Fibroblast of mammary gland (primary cell): Measurements from ENCODE around the gene CSMD2.

Experiments
- DNase-seq: peaks from one replicate; pipeline ENCODE4 v3.0.0-alpha.2; 2010; ENCODE audit warnings: low read depth
- H3K4me3 ChIP-seq: 2 replicates; pipeline ENCODE4 v1.5.1; 2011; ENCODE audit warnings: low read depth, mild to moderate bottlenecking, low read length, moderate library complexity; ENCODE audit not compliant: control insufficient read depth
- TF ChIP-seq, protein P1 (sequence below): conservative IDR thresholded peaks from 2 replicates; pipeline ENCODE4 v1.5.1; 2011; ENCODE audit warnings: low read depth, low read length, inconsistent platforms; ENCODE audit not compliant: control insufficient read depth, insufficient read depth

The CSMD2 gene

DNA sequence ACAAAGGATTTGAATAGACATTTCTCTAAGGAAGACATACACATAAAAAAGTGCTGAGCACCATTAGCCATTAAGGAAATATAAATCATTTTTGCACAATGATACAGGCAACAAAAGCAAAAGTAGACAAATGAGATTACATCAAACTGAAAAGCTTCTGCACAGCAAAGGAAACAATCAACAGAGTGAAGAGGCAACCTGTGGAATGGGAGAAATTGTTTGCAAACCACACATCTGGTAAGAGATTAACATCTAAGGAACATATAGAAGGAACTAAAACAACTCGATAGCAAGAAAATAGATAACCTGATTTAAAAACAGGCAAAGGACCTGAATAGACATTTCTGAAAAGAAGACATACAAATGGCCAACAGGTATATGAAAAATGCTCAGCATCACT is 635.1 kb downstream of the CSMD2 start:
- TF ChIP-seq, protein P1, sequence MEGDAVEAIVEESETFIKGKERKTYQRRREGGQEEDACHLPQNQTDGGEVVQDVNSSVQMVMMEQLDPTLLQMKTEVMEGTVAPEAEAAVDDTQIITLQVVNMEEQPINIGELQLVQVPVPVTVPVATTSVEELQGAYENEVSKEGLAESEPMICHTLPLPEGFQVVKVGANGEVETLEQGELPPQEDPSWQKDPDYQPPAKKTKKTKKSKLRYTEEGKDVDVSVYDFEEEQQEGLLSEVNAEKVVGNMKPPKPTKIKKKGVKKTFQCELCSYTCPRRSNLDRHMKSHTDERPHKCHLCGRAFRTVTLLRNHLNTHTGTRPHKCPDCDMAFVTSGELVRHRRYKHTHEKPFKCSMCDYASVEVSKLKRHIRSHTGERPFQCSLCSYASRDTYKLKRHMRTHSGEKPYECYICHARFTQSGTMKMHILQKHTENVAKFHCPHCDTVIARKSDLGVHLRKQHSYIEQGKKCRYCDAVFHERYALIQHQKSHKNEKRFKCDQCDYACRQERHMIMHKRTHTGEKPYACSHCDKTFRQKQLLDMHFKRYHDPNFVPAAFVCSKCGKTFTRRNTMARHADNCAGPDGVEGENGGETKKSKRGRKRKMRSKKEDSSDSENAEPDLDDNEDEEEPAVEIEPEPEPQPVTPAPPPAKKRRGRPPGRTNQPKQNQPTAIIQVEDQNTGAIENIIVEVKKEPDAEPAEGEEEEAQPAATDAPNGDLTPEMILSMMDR: no peak
- DNase-seq: no peak
- no peak overlapping the region for H3K4me3 ChIP-seq

- no peak overlapping the region for H3K4me3 ChIP-seq
- TF ChIP-seq, protein P1: no peak
- no peak for DNase-seq
Measured at GRCh38 chr1:33527934-33528333, 637.1 kb downstream of the CSMD2 start.

- TF ChIP-seq, protein P1: no peak
- no peak overlapping the region for H3K4me3 ChIP-seq
- DNase-seq: no peak
Measured at GRCh38 chr1:33524586-33524985, 640.4 kb downstream of the CSMD2 start.

GRCh38 chr1:33519240-33519884 is 645.7 kb downstream of the CSMD2 start:
- TF ChIP-seq, protein P1: no peak
- DNase-seq: no peak

GRCh38 chr1:33517596-33518250 is 647.3 kb downstream of the CSMD2 start:
- DNase-seq: peak; percentile 51
- H3K4me3 ChIP-seq: no peak overlapping the region
- TF ChIP-seq, protein P1: no peak

More at GRCh38 chr1:33519240-33519884, 645.7 kb downstream of the CSMD2 start:
- H3K4me3 ChIP-seq: no peak overlapping the region

GRCh38 chr1:33516891-33517567 is 648.0 kb downstream of the CSMD2 start:
- TF ChIP-seq, protein P1: no peak
- DNase-seq: no peak
- H3K4me3 ChIP-seq: no peak overlapping the region
